Panc1 (cell line): Measurements from ENCODE around the gene TPT1. TPM values are rescaled to one million over a fixed set of nuclear protein-coding genes. Genes with fewer than 3 reads are reported as not detected.
"Not testable (repeated sequence)": the region's sequence is repeated elsewhere in the genome, so short reads cannot be mapped to it uniquely, and the experiment has no call there.

Experiments
- ATAC-seq: fragments of 200-7000 bp; cut with Tn5 transposase; 2 replicates; pipeline ENCODE4 v1.9.1; 2020; ENCODE audit warnings: mild to moderate bottlenecking, moderate library complexity
- BruUV-seq: library from RNA; stranded (reverse); fragments of 400-500 nt; replicated peaks from 2 replicates; lab custom pipeline; 2021; lab: Mats Ljungman, UMichigan
- CTCF ChIA-PET: fragments of 300-600 bp; sonication (Branson Sonifier 250); formaldehyde crosslinking; loops from one replicate; lab custom pipeline; 2022; ENCODE audit warnings: antibody characterized with exemption; lab: Charles Lee
- POLR2A ChIA-PET: fragments of 300-600 bp; sonication (Branson Sonifier 250); formaldehyde crosslinking; loops from one replicate; lab custom pipeline; 2022; ENCODE audit warnings: antibody characterized with exemption; lab: Charles Lee
- DNase-seq: peaks from one replicate; pipeline ENCODE4 v3.0.0-alpha.2; 2010; ENCODE audit warnings: low read depth, low spot score
- H3K27ac ChIP-seq: 2 replicates; pipeline ENCODE4 v1.5.1; 2011; ENCODE audit warnings: mild to moderate bottlenecking, low read length, inconsistent platforms
- H3K27me3 ChIP-seq: fragments of 200-500 bp; sonication (Bioruptor generic); 2 replicates; pipeline ENCODE4 v1.6.0; 2014; ENCODE audit warnings: low read length, inconsistent platforms; ENCODE audit not compliant: control insufficient read depth, insufficient read depth
- H3K36me3 ChIP-seq: fragments of 200-500 bp; sonication (Bioruptor generic); 2 replicates; pipeline ENCODE4 v1.5.1; 2014; ENCODE audit warnings: inconsistent platforms, mild to moderate bottlenecking, low read length, moderate library complexity; ENCODE audit not compliant: control insufficient read depth, insufficient read depth
- H3K4me1 ChIP-seq: 2 replicates; pipeline ENCODE4 v1.5.1; 2011; ENCODE audit warnings: inconsistent platforms, mild to moderate bottlenecking, low read length, moderate library complexity; ENCODE audit not compliant: control insufficient read depth, insufficient read depth
- H3K4me3 ChIP-seq, 2 experiments: 2 replicates each; pipeline ENCODE4 v1.5.1; 2011 to 2012; ENCODE audit warnings: low read depth in 2 of 2, low read length in 2 of 2, mild to moderate bottlenecking in 2 of 2, inconsistent platforms in 1 of 2, moderate library complexity in 1 of 2
- H3K9me3 ChIP-seq: fragments of 200-500 bp; sonication (Bioruptor generic); 2 replicates; pipeline ENCODE4 v1.5.1; 2014; ENCODE audit warnings: low read depth, mild to moderate bottlenecking, inconsistent platforms, low read length, moderate library complexity; ENCODE audit not compliant: control insufficient read depth, insufficient read depth
- POLR2AphosphoS5 ChIP-seq: IDR thresholded peaks from 2 replicates; pipeline ENCODE4 v1.6.1; 2012; ENCODE audit warnings: mild to moderate bottlenecking, low read depth, low read length, moderate library complexity
- SIN3A ChIP-seq: IDR thresholded peaks from 2 replicates; pipeline ENCODE4 v1.6.1; 2012; ENCODE audit warnings: low read depth, mild to moderate bottlenecking, low read length, moderate library complexity, borderline replicate concordance; ENCODE audit not compliant: insufficient read depth
- TCF7L2 ChIP-seq: IDR thresholded peaks from 2 replicates; pipeline ENCODE4 v1.6.1; 2011; ENCODE audit warnings: mild to moderate bottlenecking, low read depth, low read length, inconsistent platforms
- in situ Hi-C: cut with HindIII; loops from 2 replicates; pipeline ENCODE4 v1.10.0; 2016; ENCODE audit warnings: low sequenced_read_pairs, low pct_unique_long_range_greater_than_20kb
- intact Hi-C: fragments of 100-400 bp; cut with micrococcal nuclease; formaldehyde crosslinking; loops from one replicate; pipeline ENCODE4 v1.10.0; 2022; ENCODE audit not compliant: unreplicated experiment
- total RNA-seq: library from RNA; stranded (reverse); gene quantifications from one replicate; pipeline ENCODE4 v1.2.1, GENCODE V29; 2021; ENCODE audit not compliant: unreplicated experiment
- TF ChIP-seq, protein P1 (sequence below), 2 experiments: IDR thresholded peaks; 2 replicates each; pipeline ENCODE4 v1.6.1; 2011 to 2012; ENCODE audit warnings: low read depth in 2 of 2, control low read depth in 1 of 2, low read length in 1 of 2, mild to moderate bottlenecking in 1 of 2, moderate library complexity in 1 of 2; ENCODE audit not compliant: insufficient read depth in 1 of 2
- TF ChIP-seq, protein P2 (sequence below): fragments of 450-650 bp; IDR thresholded peaks from 2 replicates; pipeline ENCODE4 v1.5.1; 2017; ENCODE audit warnings: mild to moderate bottlenecking

Gene TPT1
- total RNA-seq, 1 experiment from 2014 or later: 939 TPM

DNA sequence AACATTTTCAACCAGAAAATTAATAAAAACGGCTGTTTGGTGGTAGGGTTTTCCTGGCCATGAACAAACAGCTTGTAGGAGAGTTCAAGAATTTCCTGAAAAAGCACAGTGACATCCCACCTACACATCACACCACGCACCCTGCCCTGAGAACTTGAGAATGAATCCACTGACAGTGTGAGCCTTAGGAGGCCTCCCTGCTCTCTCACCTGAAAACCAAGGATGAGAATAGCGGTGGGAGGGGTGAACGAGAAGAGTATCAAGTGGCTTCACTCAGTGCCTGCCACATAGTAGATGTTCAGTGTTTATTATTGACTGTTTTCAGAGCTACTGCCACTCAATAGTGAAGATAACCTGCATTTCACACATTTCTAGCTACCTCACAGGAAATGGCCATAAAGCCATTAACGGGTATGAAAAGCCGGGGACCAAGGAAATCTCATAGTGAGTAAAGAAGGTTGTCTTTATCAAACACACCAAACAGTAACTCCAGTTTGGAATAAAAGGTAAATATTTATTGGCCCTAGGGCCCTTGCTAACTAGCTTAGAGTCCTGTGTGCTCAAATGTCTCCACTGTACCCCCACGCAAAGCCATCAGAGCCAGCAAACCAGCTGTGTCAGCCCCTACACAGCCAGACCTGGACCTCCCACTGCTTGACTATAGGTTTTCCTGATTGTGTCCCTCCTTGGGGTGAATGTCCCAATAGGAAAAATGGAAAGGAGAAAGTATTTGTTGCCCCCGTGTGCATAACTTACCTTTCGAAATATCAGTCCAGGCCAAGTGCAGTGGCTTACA, 40.6 kb downstream of the TPT1 start:
- ATAC-seq (no peak), DNase-seq (no peak)
- Histone ChIP-seq H3K4me3 (no peak overlapping the region), H3K4me1 (no peaks in the 10 kb centered on the region), H3K36me3 (no peaks in the 10 kb centered on the region), H3K9me3 (no peaks in the 10 kb centered on the region), H3K27me3 (no peaks in the 10 kb centered on the region), H3K27ac (no peak overlapping the region)
- in situ Hi-C loops (no loop called here), intact Hi-C loops (loop anchor here (5.0 kb wide), 1 partner anchor 258 kb away; no protein-coding TSS in a partner anchor)
- no TSS peak for BruUV-seq
- POLR2A ChIA-PET: no interaction called here
- TF ChIP-seq SIN3A (no peak), TCF7L2 (no peak), POLR2AphosphoS5 (no peak)
- TF ChIP-seq, protein P1, sequence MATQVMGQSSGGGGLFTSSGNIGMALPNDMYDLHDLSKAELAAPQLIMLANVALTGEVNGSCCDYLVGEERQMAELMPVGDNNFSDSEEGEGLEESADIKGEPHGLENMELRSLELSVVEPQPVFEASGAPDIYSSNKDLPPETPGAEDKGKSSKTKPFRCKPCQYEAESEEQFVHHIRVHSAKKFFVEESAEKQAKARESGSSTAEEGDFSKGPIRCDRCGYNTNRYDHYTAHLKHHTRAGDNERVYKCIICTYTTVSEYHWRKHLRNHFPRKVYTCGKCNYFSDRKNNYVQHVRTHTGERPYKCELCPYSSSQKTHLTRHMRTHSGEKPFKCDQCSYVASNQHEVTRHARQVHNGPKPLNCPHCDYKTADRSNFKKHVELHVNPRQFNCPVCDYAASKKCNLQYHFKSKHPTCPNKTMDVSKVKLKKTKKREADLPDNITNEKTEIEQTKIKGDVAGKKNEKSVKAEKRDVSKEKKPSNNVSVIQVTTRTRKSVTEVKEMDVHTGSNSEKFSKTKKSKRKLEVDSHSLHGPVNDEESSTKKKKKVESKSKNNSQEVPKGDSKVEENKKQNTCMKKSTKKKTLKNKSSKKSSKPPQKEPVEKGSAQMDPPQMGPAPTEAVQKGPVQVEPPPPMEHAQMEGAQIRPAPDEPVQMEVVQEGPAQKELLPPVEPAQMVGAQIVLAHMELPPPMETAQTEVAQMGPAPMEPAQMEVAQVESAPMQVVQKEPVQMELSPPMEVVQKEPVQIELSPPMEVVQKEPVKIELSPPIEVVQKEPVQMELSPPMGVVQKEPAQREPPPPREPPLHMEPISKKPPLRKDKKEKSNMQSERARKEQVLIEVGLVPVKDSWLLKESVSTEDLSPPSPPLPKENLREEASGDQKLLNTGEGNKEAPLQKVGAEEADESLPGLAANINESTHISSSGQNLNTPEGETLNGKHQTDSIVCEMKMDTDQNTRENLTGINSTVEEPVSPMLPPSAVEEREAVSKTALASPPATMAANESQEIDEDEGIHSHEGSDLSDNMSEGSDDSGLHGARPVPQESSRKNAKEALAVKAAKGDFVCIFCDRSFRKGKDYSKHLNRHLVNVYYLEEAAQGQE (IDR thresholded peaks at IDR 0.05; ENCODE audit: insufficient read depth in 1 of 2, low read depth in 2 of 2, low read length in 1 of 2): no peak
- TF ChIP-seq, protein P2, sequence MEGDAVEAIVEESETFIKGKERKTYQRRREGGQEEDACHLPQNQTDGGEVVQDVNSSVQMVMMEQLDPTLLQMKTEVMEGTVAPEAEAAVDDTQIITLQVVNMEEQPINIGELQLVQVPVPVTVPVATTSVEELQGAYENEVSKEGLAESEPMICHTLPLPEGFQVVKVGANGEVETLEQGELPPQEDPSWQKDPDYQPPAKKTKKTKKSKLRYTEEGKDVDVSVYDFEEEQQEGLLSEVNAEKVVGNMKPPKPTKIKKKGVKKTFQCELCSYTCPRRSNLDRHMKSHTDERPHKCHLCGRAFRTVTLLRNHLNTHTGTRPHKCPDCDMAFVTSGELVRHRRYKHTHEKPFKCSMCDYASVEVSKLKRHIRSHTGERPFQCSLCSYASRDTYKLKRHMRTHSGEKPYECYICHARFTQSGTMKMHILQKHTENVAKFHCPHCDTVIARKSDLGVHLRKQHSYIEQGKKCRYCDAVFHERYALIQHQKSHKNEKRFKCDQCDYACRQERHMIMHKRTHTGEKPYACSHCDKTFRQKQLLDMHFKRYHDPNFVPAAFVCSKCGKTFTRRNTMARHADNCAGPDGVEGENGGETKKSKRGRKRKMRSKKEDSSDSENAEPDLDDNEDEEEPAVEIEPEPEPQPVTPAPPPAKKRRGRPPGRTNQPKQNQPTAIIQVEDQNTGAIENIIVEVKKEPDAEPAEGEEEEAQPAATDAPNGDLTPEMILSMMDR: no peak
- CTCF ChIA-PET: no interaction called here

DNA sequence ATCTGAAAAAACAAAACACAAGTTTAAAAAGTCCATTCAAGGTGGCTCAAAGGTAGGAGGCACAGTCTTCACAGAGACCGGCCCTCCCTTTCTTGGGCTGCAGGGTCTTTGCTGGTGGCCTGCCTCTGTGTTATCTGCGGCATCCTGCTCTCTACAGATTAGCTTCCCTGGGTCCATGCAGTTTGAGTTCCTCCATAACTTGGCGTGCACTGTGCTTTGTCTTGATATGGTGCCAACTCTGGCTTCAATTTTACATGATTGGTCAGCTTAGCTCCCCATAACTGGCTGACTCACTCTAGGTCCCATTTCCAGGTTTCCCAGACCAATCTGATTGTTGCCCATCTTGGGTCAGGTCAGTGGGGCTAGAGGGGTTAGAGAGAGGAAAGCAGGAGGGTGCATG, 41.8 kb downstream of the TPT1 start:
- Histone ChIP-seq H3K4me3 (no peak overlapping the region), H3K4me1 (no peaks in the 10 kb centered on the region), H3K36me3 (no peaks in the 10 kb centered on the region), H3K9me3 (no peaks in the 10 kb centered on the region), H3K27ac (no peak overlapping the region), H3K27me3 (no peaks in the 10 kb centered on the region)
- no TSS peak for BruUV-seq
- intact Hi-C loops (no loop called here), in situ Hi-C loops (no loop called here)
- ATAC-seq: no peak
- POLR2A ChIA-PET: no interaction called here
- DNase-seq: no peak
- no peak for TF ChIP-seq POLR2AphosphoS5
- TF ChIP-seq, protein P1 (IDR thresholded peaks at IDR 0.05; ENCODE audit: insufficient read depth in 1 of 2, low read depth in 2 of 2, low read length in 1 of 2): no peak
- no peak for TF ChIP-seq SIN3A
- CTCF ChIA-PET: no interaction called here

DNA sequence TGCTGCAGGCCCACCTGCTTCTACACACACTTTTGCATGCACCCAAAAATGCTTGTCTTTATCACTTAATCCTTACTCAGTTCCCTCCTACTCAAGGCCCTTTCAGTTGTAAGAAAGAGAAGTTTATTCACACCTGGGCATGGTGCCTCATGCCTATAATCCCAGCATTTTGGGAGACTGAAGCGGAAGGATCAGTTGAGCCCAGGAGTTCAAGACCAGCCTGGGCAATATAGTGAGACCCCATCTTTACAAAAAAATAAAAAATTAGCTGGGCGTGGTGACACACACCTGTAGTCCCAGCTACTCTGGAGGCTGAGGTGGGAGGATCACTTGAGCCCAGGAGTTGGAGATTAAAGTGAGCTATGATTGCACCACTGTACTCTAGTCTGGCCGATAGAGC, 42.4 kb downstream of the TPT1 start:
- H3K4me1 ChIP-seq, CTCF ChIA-PET, H3K27me3 ChIP-seq, H3K27ac ChIP-seq, in situ Hi-C loops, DNase-seq, H3K4me3 ChIP-seq, BruUV-seq, POLR2A ChIA-PET, H3K9me3 ChIP-seq, H3K36me3 ChIP-seq, intact Hi-C loops, ATAC-seq: not testable (repeated sequence)
